Umbilical cord (tissue), 2 donors: ENCODE measurements around the gene DISC1. TPM values are rescaled to one million over a fixed set of nuclear protein-coding genes. Genes with fewer than 3 reads are reported as not detected.
"Not testable (repeated sequence)": the region's sequence is repeated elsewhere in the genome, so short reads cannot be mapped to it uniquely, and the experiment has no call there.

Experiments used
- DNase-seq: peaks from one replicate; pipeline ENCODE4 v3.0.0-alpha.2; 2015; ENCODE audit warnings: low spot score
- total RNA-seq: library from RNA; depleted of rRNA; stranded (reverse); fragments of >200 nt; gene quantifications from one replicate; pipeline ENCODE4 v1.2.3, GENCODE V29; 2014; ENCODE audit warnings: low replicate concordance; ENCODE audit not compliant: insufficient read depth

Gene DISC1
- total RNA-seq, 1 donor from 2014 or later = 17.3 TPM

- no peak for DNase-seq
These were observed 327.1 kb downstream of the DISC1 start for GRCh38 chr1:231953660-231954059.

- DNase-seq = no peak
These were observed 328.2 kb downstream of the DISC1 start for GRCh38 chr1:231954751-231955150.

- no peak for DNase-seq
These were observed 330.8 kb downstream of the DISC1 start for GRCh38 chr1:231957359-231957758.

DNA sequence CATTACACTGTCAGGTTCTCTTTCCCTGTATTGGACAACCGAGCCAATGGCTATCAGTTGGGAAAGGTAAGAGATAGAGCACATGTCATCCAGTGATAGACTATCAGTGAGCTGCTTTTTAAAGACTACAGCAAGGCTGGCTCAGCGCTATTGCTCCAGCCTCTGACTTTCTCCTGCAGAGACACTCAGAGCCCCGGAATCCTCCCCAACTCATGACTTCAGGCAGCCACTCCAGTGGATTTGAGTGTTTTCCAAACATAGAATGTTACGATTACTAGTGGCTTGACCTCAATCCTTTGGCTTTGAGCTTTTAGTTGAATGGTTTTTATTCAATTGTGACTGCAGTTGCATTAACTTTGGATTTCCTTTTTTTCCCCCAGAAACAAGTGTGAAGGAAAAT is 331.9 kb downstream of the DISC1 start:
- peak; percentile 77 for DNase-seq

GRCh38 chr1:231959225-231959884 is 332.8 kb downstream of the DISC1 start:
- no peak for DNase-seq

- DNase-seq = not testable (repeated sequence)
These were observed 335.2 kb downstream of the DISC1 start for GRCh38 chr1:231961801-231962200.

- no peak for DNase-seq
These were observed 336.0 kb downstream of the DISC1 start for GRCh38 chr1:231962636-231963035.

- DNase-seq = no peak
These were observed 337.7 kb downstream of the DISC1 start for GRCh38 chr1:231964241-231964640.

DNA sequence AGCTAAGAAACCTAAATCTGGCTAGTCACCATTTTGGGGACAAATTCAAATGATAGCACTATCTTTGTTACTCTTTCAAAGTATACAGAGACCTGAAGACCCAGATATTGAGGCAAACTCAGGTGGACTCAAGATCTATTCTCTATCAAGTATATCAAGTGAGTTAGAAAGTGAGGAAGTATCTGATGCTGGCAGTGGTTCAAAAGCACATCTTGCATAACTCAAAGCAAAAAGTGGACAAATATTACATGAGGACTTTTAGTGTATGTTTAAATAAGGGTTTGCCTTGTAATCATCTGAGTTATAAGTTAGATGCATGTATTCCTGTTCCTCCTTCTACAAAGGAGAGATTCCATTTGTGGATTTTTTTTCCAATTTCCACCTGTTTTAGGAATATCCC is 338.4 kb downstream of the DISC1 start:
- DNase-seq = no peak

DNA sequence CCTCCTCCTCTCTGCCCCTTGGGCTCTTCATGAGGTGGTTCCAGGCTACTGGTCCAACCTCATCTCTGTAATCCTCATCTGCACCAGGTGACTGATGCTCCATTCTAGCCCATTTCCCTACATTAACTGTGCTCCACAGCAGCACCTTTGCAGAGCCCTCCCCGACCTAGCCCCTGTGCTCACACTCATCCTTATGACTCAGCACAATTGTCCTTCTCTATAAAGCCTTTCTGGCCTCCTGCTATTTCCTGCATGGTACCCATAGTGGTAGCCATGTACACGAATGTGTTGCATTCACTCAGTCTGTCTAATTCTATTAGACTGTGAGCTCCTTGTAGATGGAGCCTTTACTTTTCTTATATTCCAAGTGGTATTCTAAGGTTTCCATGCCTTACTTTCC is 339.0 kb downstream of the DISC1 start:
- no peak for DNase-seq

DNA sequence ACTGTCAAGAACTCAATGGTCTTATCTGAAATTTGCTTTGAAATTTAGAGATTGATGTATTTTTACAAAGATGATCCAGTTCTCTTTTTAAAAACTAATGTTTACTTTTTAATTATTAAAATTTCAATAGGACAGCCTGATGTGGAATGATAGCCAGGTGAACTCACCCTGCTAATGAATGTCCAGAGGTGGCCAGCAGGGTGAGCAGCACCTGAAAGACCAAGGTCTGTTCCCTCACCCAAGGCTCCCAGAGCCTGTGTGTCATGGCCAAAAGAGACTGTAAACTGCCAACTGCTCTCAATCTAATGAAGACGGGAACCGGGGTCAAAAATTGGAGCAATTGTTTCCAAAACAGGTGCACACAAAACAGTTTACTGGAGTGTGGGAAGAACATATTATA is 340.4 kb downstream of the DISC1 start:
- DNase-seq = no peak

- DNase-seq = no peak
These were observed 342.5 kb downstream of the DISC1 start for GRCh38 chr1:231969076-231969475.

GRCh38 chr1:231969761-231970160 is 343.2 kb downstream of the DISC1 start:
- DNase-seq = not testable (repeated sequence)

- DNase-seq = no peak
These were observed 344.1 kb downstream of the DISC1 start for GRCh38 chr1:231970684-231971083.

- DNase-seq = peak; percentile 79
These were observed 345.0 kb downstream of the DISC1 start for GRCh38 chr1:231971397-231972110.

GRCh38 chr1:231972111-231972445 is 345.5 kb downstream of the DISC1 start:
- no peak for DNase-seq

DNA sequence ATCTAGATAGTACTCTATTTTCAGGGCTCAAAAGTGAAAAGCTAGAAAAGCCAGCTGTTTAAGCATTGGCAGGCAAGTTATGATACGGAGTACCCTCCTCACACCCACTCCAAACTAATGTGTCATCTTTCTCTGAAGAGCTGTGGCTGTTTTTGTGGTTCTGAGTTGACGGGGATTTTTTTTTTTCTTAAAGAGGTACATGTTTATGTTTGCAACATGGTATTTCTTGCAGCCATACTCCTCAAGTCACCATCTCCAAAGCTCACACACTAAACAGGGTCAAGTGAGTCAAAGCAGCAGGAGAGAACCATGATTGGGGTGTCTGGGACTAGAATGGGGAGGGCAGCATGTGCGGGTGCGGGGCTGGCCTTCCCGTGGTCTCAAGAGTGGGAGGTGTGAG is 347.2 kb downstream of the DISC1 start:
- DNase-seq = no peak

- DNase-seq = no peak
These were observed 349.6 kb downstream of the DISC1 start for GRCh38 chr1:231976231-231976630.

DNA sequence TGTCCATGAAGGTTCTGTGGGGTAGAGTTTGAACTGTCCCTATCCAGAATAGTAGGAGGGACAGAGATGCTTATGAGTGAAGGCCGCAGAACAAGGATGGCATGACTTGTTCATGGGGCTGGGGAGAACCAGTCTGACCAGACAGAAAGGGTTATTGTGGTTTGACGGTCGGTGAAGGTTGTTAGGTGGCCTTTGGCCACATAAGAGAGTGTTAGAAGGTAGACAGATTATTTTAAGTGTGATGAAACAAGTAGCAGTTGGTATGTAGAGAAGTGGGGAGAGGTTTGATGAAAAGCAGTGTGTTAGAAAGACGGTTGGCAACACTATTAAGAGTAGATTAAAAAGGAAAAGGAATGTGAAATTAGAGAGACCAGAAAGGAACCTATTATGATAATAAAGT is 355.1 kb downstream of the DISC1 start:
- no peak for DNase-seq

GRCh38 chr1:231982871-231983587 is 356.4 kb downstream of the DISC1 start:
- no peak for DNase-seq

DNA sequence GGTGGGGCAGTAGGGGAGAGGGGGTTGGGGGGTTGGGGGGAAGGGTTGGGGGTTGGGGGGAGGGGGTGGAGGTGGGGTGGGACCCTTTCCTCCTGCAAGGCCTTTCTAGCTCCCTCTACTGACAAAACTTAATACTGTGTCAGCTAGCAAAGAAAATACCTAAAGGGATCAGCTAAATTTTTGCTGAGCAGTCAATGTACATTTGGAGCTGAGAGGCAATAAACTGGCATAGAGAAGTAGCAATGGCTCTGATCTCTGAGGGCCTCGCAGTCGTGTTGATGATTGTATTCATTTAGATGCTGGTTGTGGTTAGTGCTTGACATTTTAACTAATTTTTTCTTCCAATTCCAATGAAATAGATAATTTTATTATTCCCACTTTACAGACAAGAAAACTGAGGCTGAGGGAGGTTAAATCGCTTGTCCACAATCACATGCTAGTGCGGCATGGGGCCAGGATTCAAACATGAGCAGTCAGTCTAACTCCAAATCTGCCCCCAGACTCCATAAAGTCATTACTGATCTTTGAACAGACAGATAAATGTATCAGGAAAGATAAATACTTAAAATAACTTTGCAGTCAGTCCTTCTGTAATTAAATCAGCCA is 357.1 kb downstream of the DISC1 start:
- DNase-seq = no peak

DNA sequence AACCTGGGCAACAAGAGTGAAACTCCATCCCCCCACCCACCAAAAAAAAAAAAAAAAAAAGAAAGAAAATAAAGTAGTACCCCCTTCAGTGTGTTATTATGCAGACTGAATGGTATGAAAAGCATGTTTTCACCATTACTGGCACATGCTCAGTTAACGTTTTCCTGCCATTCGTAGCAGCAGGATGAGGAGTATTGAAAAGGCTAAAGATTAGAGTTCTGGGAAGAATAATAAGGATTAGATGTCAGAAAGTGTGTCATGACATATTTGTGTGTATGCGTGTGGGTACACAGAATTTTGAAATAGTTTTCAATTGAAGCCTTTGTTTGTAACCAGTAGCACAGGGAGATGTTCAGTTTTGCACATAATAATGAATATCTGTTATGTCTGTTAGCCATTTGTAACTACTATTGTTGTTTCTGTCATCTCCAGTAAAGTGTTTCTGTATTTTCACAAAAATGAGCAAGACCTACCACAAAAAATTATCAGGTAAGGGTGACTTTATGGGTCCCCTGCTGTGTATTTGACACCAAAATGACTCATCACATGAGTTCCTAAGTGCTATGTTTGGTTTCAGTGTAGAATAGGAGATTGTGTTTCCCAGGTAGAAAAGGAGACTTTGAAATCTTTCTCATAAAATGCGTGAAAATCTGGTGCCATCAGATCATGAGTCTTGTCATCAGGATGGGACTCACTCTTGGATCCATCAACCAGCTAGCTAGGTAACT is 358.9 kb downstream of the DISC1 start:
- no peak for DNase-seq
